Stimulated activated CD4-positive, alpha-beta T cell treated with anti-CD3 and anti-CD28 coated beads, Interleukin-4, amount 100 ng/mL, for 24 hours (primary cell): ENCODE results near the gene EFHC2.

Experiments
- DNase-seq: peaks from one replicate; pipeline ENCODE4 v3.0.0-alpha.2; 2020

The EFHC2 gene

DNA sequence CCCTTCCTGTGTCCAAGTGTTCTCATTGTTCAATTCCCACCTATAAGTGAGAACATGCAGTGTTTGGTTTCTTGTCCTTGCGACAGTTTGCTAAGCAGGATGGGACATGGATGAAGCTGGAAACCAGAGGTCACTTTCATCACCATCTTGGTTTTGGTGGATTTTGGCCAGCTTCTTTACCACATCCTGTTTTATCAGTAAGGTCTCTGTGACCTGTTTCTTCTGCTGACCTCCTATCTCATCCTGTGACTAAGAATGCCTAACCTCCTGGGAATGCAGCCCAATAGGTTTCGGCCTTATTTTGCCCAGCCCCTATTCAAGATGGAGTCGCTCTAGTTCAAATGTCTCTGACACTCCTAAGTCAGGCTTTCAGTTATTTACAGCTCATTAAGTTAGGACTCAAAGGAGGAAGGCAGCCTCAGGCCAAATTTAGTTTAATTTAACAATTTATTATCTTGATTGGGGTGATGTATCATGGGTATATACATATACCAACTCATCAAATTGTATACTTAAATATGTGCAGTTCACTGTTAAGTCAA, 200.3 kb downstream of the EFHC2 start:
- DNase-seq = no peak

DNA sequence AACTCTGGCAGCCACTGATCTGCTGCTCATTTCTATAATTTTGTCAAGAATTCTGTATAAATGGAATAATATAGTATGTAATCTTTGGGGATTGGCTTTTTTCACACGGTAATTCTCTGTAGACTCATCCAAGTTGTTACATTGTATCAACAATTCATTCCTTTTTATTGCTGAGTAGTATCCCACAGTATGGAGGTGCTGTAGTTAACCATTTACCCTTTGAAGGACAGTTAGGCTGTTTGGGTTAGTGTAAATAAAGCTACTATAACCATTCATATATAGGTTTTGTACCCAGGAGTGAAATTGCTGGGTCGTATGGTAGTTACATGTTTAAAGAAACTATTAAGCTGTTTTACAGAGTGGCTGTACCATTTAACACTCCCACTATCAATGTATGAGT, 213.3 kb downstream of the EFHC2 start:
- no peak for DNase-seq

DNA sequence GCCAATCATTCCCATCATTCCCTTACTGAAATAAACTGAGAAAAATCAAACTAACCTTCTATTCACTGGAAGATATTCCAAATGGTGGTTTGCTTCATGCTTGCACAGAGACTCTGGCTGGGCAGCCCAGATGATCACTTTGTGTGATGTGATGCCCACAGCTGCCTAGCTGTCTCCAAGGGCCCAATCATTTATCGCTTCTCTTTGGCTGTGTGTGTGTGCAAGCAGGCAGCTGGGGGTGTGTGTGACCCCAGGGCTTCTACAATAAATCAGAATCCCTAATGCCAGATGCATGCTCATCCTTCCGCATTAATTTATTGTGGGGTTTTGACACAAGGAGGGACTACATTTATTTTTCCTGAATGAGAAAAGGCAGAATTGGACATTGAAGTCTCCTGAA, 230.1 kb downstream of the EFHC2 start:
- no peak for DNase-seq

DNA sequence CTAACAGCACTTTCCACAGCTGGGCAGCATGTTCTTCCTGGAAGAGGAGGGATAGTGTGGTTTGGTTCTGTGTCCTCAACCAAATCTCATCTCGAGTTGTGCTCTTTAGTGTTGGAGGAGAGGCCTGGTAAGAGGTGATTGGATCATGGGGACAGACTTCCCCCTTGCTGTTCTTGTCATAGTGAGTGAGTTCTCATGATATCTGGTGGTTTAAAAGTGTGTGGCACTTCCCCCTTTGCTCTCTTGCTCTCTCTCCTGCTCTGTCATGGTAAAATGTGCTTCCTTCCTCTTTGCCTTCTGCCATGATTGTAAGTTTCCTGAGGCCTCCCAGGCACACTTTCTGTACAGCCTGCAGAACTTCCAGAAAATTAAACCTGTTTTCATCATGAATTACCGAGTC, 236.6 kb downstream of the EFHC2 start:
- DNase-seq = no peak

DNA sequence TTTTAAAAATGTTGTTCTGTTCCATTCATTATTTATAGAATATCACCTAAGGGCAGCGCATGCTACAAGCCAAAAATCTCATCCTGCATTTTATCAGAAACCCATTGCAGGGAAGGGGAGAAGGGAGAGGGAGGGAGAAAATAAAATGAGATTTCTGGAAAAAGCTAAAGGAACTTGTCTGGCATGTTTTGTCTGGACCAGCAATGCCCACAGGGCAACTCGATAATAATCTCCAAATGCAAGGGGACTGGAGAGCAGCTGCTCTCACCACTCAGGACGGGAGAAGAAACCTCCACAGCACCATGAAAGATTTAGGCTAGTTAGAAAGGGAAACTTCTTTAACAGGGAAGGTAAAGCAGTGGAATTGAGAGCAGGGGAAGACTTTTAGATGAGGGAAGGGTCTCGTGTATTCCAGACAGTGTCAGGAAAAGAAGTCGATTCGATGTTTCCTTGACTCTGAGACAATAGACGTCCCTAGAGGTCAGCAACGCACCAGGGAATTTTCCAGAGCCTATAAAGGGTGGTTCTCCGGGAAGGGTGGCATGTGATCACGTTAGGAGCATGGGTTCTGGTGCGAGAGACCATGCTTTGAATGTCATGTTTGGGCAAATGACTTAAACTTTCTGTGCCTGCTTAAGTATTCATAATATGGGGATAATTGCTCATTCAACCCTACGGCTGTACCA, 238.1 kb downstream of the EFHC2 start:
- no peak for DNase-seq

DNA sequence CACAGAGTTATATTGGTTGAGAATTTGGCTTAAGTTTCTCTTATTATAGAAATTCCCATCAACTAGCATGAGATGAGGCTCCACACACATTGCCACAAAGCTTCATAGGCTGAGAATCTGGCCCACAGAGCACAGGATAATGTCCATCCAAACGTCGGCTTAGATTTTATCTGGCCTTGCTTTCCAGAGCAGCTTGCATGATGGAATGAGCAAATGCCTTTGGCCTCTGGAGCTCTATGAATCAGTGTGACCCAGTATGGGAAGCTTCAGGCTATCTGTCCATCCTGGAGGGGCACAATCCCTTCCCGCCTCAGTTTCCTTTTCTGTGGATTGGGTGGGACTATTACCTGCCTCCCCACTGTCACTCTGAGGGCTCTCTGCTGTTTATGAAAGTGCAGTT, 238.8 kb downstream of the EFHC2 start:
- DNase-seq = no peak

DNA sequence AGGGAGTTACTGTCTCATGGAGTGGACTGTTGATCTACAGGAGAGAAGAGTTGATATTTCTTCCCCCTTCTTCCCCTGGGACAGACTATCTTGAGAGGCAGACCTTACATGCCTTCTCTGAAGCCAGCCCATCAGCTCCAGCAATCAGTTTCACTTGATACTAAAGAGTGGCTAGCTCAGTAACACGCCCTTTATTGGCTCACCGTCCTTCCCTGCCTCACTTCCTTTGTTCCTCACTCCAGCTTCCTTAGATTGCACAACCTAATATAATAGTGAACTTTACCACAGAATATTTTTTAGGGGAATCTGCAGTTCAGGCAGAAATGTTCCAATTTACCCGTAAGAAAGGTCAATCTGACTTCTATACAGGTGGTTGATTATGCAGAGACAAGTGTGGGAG, 242.2 kb downstream of the EFHC2 start:
- no peak for DNase-seq

DNA sequence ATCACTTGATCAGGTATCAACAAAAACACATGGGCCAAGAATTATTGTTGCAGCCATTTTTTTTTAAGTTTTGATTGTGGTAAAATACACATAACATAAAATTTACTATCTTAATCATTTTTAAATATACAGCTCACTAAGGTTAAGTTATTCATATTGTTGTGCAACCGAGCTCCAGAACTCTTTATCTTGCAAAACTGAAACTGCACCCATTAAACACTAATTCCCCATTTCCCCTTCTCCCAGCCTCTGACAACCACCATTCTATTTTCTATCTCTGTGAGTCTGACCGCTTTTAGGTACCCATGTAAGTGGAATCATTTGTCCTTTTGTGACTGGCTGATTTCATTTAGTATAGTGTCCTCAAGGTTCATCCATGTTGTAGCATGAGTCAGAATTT, 244.1 kb downstream of the EFHC2 start:
- no peak for DNase-seq
